NCI-H187 treated with DMSO at 0.1 percent for 48 hours (cell line): ENCODE data around the gene AAGAB.
"Not testable (repeated sequence)": the region's sequence is repeated elsewhere in the genome, so short reads cannot be mapped to it uniquely, and the experiment has no call there.

Experiments
- DNase-seq: peaks from one replicate; lab custom pipeline; 2025; lab: John Stamatoyannopoulos, UW

AAGAB gene

DNA sequence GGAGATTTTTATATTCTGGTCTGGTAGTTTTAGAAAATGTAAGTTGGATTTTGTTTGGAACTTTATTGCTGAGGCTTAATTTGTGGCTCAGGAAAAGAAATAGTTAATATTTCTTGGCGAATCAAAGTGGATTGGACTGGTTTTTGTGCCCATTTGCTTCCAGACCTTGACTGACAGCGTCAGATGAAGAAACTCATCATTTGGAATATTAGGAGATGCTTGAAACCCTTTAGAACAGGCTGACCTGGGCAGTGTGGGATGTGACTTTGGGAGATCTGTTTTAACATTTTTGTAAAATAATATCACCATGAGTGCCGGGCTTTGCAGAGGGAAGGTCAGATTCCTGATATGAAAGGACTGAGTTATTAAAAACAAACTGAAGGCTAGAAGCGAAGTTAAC lies 83.0 kb downstream of the AAGAB start:
- DNase-seq, result no peak

DNA sequence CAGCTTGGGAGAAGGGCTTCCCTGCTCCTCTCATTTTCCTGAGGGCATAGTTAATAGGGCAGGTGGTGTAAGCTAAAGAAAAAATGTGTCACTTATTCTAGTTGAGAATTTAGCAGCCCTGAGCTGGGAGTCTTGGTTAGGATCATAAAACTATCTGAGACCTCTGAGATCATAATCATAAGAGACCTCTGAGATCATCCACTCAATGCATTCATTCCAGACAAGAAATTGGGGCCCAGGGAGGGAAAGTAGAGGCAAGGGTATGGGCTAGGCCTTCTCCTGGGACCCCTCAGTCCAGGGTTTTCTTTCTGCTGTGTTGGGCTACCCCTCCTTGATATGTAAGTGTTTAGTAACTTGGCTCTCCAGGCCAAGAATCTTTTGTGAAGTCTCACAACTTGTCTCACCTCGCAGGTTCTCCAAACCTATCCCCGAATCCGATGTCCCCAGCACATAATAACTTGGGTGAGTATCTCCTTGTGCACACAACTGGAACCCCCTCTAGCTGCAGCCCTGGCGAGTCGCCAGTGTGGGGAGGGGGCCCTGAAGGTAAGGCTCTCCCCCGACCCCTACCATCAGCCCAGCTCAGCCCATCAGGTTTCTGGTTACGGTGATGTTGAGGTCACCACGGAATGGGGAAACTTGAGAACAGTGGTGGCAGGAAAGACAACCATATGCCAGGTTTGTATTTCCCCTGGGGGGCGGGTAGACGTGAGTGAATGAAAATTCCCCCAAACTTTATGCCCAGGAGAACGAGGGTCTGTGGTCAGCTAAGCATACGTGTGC lies 84.1 kb downstream of the AAGAB start:
- DNase-seq, result no peak

DNA sequence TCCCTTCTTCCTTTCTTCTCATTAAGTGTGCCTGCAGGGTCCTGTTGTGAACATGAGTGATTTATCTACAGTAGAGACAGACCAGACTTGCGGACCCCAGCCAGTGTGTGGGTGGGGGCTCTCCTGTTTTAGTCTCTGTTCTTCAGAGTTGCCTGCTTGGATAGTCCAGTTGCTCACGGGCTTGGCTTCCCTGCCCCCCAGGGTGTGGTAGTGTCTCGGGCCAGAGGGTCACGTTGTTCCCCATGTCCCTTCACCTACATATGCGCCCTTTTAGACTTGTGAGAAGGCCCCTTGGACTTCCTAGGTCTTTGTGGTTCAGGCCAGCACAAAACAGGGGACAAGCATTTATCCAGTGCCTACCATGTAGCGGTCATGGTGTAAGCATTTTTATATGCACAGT lies 85.8 kb downstream of the AAGAB start:
- DNase-seq, result no peak

DNA sequence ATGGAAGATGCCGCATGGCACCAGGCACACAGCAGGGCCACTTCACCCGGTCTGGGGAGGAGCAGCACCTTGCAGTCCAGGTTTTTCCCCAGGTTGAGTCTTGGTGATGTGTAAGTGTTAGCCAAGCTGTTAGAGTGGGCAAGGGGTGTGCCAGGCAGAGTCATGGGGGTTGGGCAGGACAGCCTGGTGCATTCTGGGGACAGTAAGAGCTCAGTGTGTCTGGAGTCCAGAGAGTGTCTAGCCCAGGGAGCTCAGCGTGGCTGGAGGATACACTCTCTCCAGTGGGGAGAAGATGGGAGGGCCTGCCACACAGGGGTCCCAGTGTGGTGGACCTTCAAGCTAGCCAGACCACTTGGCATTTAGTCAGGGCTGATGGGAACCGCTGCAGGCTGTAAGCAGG lies 87.4 kb downstream of the AAGAB start:
- no peak for DNase-seq

DNA sequence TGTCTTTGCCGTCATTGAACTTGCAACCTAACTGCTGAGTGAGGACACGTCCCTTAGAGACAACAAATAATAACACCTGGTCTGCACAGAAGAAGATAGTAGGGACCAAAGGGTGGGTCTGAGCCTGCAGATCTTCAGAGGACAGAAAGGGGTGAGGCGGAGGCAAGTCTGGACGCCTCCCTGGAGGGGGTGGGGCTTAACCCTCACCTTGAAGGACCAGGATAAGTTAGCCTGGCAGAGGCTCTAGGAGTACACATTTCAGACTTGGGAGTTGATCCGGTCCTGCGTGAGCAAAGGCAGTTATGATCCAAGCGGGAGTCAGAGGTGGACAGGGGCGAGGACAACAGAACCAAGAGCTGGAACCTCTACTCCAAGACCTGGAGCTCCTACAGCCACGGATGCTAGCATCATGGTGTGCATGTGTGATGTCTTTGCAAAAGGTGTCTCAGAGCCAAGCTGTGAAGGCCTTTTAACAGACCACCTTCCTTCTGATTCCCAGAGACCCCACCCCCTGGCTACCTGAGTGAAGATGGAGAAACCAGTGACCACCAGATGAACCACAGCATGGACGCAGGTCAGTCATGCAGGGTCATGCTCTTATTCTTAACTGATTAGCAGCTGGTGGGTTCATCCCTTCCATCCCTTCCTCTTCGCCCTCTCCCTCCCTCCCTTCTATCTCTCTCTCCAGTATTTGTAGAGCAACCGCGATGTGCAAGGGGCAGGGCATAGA lies 88.0 kb downstream of the AAGAB start:
- no peak for DNase-seq

DNA sequence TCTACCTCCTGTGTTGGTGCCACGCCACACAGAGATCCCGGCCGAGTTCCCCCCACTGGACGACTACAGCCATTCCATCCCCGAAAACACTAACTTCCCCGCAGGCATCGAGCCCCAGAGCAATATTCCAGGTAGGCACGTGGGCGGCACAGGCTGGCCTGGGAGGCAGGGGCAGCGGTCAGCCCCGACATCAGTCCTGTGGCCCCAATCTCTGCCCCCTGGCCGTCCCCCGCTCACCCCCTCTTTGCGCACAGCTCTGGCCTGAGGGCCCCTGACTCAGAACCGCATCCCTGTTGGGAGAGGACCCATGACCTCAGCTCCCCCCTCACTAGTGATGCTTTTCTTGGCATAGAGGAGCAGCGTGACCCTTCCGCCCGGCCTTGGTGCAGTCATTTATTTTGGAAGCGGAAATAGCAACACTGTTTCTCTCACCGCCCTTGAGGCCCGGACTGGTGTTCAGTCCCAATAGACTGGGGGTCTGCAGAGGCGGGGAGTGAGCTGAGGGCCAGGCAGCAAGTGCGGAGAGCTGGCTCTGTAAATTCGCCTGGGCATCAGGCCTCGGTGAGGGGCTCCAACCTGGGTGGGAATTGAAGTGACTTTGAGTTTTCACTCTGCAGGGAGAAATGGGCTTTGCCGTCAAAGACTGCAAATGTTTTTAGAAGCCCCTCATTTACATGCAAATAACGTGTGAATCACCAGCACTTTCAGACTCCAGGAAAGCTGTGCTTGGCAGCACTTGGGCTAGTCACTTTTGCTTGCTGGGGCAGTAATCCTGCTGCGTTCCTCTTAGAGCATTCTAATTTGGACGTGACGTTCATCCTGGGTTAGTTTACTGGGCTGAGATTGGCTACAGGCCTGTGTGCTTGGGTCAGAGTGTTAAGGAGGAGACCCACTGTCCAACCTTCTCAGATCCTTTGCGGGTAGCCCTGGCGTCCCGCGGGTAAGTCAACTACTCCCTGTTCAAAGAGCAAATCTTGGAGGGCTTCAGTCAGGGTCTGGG lies 88.9 kb downstream of the AAGAB start:
- DNase-seq, result no peak

DNA sequence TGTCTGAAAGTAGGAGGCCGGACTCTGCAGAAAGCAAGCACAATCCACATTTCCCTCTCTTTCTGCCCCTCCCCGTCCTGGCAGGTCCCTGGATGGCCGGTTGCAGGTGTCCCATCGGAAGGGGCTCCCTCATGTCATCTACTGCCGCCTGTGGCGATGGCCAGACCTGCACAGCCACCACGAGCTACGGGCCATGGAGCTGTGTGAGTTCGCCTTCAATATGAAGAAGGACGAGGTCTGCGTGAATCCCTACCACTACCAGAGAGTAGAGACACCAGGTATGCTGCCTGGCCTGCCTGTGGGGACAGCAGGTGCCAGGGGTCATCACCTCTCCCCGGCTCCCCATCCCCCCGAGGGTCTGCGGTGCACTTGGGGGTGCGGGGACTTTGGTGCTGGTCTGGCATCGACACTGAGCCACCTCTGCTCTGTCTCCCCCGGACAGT lies 89.6 kb downstream of the AAGAB start:
- DNase-seq, result no peak

DNA sequence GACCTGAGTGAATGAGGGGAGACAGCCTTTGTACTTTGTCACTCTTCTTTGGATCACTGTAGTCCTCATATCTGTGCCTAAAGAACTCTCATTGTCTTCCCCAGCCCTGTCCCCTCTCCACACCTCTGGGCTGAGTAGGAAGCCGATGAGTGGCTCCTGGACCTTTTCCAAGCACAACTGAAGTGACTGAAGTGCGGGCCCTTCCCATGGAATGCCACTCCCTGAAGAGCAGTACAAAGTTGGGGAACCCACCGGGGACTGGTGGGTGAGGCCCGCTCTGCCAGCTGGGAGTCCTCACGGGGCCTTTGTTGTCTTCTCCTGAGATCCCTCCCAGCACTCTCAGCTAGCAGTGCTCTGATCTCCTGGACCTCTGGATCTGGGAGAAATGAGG lies 90.1 kb downstream of the AAGAB start:
- no peak for DNase-seq

DNA sequence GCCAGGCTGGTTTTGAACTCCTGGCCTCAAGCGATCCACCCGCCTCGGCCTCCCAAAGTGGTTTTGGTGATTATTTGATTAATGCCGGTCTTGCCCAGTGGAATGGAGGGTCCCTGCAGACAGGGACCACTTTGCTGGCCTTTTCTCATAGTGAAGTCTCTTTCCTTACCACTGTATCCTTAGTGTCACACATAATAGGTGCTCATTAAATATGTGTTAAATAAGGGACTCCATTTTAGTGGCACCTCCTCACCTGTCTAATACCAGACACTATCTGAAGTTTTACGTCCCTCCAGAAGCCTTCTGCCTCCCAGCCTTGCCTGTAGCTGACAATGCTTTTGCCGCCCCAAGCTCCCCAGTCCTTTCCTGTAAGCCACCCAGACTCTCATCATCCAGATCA lies 91.3 kb downstream of the AAGAB start:
- DNase-seq, result no peak

DNA sequence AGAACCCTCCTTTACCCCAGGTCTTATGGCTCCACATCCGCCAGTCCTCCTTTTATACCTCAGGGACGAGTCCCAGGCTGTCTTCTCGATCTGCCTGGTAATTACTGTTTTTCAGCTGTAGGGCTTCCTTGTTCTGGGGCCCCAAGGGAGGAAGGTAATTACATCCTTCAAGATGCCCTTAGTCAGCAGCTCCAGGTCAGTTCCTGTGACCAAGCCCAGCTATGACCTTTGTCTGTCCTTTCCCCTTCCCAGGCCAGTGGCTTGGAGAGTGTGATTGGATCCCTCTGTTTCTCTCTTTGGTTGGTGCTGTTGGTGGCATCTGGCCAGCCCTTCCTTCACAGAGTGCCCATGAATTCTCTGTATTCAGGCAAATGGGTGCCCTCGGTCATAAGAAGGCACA lies 92.6 kb downstream of the AAGAB start:
- no peak for DNase-seq

DNA sequence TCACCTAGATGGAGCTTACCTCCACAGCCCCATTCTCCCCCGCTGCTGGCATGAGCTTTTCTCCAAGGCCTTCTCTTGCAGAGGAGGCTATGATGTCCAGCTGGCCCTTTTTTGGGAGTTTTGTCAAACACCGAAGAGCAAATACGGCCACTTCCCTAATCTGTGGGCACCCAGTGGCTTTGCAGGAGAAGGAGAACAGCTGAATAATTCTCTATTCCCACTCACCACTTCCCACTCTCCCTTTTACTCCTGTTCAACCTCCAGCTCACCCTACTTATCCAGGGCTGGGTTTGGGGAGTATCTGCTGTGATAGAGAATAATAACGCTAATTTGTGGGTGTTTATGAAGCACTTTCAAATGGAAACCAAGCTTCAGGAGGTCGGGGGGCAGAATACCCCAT lies 93.0 kb downstream of the AAGAB start:
- no peak for DNase-seq

DNA sequence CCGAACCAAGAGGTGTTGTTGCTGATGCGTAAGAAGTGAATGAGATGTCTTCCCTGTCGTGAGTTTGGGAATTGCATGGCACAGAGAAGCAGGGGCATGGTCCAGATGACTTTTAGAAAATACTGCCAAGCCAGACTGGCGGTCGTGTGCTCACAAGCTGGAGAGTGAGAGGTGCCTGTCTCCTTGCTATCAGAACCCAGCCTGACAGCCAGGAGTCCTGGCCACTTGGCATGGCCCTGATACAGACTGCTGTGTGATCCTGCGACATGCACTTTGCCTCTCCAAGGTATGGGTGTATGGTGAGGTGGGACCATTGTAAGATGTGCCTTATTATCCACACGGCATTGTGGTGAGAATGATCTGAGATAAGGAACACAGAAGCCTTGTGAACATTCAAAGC lies 96.1 kb downstream of the AAGAB start:
- no peak for DNase-seq

DNA sequence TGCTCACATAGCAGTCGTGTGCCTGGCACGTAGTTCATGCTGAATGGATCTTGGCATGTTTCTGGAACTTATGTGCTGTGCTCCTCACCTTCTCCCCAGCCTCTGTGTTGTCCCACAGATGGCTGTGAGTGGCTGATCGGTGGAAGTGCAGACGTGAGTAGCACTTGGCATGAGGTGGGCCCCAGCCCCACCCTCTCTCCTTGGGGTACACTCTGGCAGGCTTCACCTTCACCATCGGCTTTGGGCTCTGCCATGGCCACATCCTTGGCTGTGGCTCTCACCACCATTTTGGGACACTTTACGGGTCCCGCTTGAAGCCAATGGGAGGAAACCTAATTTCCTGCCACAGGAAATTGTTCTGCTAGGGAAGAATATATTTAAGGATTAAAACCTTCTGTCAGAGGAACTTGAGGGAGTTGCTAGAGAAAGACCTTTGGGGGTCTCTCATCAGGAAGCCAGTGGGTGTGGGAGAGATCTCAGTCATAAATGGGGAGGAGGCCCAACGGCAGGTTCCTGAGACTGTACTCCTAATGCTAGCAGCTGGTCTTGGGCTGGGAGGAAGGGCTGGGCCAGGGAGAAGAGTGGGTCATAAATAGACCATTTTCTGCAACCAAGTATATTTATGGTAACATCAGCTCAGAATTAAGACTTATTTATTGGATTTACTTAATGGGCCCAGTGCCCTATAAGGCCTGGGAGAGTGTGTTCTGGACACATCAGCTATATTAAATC lies 96.8 kb downstream of the AAGAB start:
- no peak for DNase-seq

DNA sequence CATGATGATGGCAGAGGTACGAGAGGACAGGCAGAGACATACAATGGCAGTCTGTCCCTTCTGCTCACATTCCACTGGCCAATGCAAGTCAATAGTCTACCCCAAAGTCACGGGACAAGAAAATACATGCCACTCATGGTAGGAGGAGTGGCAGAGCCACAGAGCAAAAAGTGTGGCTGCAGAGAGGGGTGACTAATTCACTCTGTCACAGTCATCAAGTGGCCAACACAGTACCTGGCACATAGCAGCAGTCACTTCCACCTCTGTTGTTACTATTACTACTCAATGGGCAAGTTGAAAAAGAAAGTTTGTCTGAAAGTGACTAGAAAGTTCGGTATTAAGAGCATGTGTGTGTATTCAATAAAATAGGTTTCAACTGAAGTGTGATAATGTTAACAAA lies 97.6 kb downstream of the AAGAB start:
- no peak for DNase-seq

DNA sequence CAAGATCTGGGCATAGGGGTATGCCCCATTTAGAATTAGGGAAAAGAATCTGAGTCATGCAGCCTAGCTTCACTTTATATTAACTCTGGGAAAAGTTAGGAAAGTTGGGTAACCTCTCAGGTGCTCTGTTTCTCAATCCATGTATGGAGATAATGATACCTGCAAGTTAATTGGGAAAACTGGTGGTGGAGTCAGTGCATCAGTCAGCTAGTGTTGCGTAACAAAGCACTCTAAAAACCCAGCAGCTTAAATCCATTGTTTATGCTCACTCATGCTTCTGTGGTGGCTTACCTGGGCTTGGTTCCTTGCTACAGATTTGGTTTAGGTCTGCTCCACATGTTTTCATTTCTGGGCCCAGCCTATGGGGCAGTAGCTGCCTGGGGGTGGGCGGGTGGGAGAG lies 98.0 kb downstream of the AAGAB start:
- DNase-seq, result no peak

DNA sequence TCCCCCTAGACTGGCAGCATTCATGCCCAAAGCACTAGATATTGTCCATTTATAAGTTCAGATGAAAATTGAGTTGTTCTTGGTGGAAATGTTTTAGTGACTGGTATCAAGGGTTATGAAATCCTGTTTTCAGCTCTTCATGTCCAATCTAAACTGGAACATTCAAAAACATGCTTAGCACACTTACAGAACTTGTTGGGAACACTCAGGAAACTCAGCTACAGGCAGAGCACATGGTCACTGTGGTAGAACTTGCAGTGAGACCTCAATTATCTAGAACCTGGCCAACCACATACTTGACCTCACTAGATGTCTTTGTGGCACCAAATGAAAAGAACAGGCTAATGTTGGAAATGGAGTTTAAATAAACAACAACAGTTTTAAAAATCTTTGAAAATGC lies 100.2 kb downstream of the AAGAB start:
- DNase-seq, result no peak

DNA sequence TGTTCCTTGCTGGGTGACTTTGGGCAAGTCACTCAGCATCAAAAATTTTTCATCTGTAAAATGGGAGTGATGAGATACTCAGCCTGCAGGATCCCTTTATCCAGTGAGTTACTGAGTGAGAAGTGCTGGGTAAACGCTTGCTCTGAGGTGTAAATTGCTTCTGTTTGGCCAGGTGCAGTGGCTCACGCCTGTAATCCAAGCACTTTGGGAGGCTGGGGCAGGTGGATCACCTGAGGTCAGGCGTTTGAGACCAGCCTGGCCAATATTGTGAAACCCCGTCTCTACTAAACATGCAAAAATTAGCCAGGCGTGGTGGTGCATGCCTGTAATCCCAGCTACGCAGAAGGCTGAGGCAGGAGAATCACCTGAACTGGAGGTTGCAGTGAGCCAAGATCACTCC lies 101.4 kb downstream of the AAGAB start:
- DNase-seq, result not testable (repeated sequence)

DNA sequence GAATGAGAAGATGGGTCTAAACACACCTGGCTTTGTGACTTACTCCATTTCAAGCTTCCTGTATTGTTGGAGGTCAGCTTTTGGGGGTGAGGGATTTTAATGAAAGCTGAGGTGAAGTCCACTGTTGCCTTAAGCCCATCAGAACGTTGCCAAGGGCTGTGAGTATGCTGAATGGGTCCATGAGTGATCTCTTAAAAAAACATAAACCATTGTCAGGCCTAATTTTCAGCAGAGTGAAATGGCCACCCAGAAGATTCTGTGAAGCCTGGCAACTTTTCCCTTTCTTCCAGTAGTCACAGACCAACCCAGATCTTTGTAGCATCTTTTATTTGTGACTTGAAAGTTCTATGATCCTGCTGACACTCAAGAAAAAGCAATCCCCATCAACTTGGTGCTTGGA lies 102.0 kb downstream of the AAGAB start:
- no peak for DNase-seq
